Right cardiac atrium (tissue), 5 donors: ENCODE data around the gene TEC. TPM values are rescaled to one million over a fixed set of nuclear protein-coding genes. Genes with fewer than 3 reads are reported as not detected.
"Not testable (repeated sequence)": the region's sequence is repeated elsewhere in the genome, so short reads cannot be mapped to it uniquely, and the experiment has no call there.

ENCODE experiments used
- ATAC-seq, 2 donors: fragments of 200-7000 bp; cut with Tn5 transposase; one replicate each; pipeline versions ENCODE4 v1.8.0 to v1.9.1; 2020; ENCODE audit warnings: moderate library complexity in 2 of 2, mild to moderate bottlenecking in 1 of 2
- DNase-seq, 3 donors: peaks; one replicate each; pipeline ENCODE4 v3.0.0-alpha.2; 2020
- H3K27ac ChIP-seq: one replicate; pipeline ENCODE4 v1.5.1; 2013; ENCODE audit warnings: mild to moderate bottlenecking, low read length, control low read depth, moderate library complexity
- H3K27me3 ChIP-seq: one replicate; pipeline ENCODE4 v1.6.1; 2013; ENCODE audit not compliant: control insufficient read depth, insufficient read depth
- H3K4me1 ChIP-seq: one replicate; pipeline ENCODE4 v1.6.1; 2013; ENCODE audit warnings: low read length; ENCODE audit not compliant: control insufficient read depth, insufficient read depth
- H3K4me3 ChIP-seq: one replicate; pipeline ENCODE4 v1.5.1; 2013; ENCODE audit warnings: low read length, control low read depth
- H3K9me3 ChIP-seq: one replicate; pipeline ENCODE4 v1.6.1; 2013; ENCODE audit warnings: low read length; ENCODE audit not compliant: control insufficient read depth
- WGBS: extraction: QIAGEN DNeasy Blood & Tissue Kit; methylation state at CpG from one replicate; pipeline ENCODE4 v1.1.7; 2013; 5-methylcytosine and 5-hydroxymethylcytosine counted together
- intact Hi-C, 4 donors: fragments of 100-400 bp; cut with DNase I; formaldehyde crosslinking; loops; one replicate each; pipeline versions ENCODE4 v1.11.0 to v1.14.0; 2022 to 2023
- polyA plus RNA-seq: library from polyadenylated mRNA; stranded (reverse); fragments of 200-250 nt; gene quantifications from one replicate; pipeline ENCODE4 v1.2.3, GENCODE V29; 2013
- total RNA-seq, 4 donors: library from RNA; stranded (reverse); fragmentation: NEBNext Ultra II Directional; extraction: Animal tissue kit (Norgen Biotek cat#: 25700); gene quantifications; one replicate each; pipeline ENCODE4 v1.2.1, GENCODE V29; 2021
- donor health status: healthy with polysubstance abuse.
- donor health status: DM: no; HTN: yes; CAD: no.
- donor health status: DM: no; HTN: no; CAD: no.
- donor health status: DM: no; HTN: yes; CAD: no; lungs with severe emphysema.
- donor health status: DM: yes; HTN: yes; CAD: no.

Gene TEC
- total and polyA plus RNA-seq, 5 donors = 0.84 to 3.7 (median 1.9) TPM

DNA sequence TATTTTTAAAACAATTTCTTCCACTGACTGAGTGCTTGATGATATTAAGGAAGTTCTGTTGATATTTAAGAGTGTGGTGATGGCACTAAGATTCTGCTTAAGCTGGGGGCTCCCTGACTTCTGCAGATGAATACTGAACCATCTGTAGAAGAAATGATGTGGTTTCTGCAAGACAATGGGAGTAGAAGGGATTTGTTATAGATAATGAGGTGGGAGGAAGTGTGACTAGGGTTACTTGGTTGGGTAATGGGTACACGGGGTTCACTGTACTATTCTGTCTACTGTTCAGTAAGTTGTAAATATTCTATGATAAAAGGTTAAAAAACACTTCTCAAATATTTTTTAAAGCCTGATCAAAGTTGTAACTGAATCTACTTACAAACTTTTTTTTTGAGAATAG lies 74.7 kb downstream of the TEC start:
- WGBS = 50% methylated on average over 1 of the region's 1 CpG
- H3K4me1 ChIP-seq = no peaks in the 10 kb centered on the region
- DNase-seq (no peak), ATAC-seq (no peak)
- intact Hi-C loops = no loop called here
- H3K9me3 ChIP-seq = no peaks in the 10 kb centered on the region
- no peak overlapping the region for H3K27ac ChIP-seq
- H3K27me3 ChIP-seq = no peaks in the 10 kb centered on the region
- no peak overlapping the region for H3K4me3 ChIP-seq

DNA sequence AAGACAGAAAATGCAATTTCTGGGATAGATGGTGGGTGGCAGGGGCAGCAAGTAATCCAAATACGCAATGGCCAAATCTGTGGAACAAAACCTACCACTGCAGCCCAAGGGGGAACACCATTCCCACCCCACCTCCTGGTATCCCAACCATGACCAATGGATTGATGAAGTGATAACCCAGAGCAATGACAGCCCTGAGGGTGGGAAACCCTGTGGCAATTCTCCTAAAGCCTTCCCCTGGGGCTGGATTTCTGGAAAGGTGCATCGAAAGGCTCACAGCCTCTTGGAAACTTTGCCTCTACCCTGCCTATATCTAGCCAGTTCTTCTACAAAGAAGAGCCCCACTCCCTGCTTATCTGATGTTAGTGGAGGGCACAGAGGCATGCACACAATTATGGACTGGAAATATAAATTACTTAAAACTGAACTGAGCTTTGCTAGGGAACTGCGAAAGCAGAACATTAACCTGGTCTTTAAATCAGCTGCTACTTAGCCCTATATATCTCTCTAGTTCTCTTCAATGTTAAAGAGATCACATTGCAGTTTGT lies 75.6 kb downstream of the TEC start:
- Histone ChIP-seq H3K27ac (no peak overlapping the region), H3K4me1 (no peaks in the 10 kb centered on the region), H3K9me3 (no peaks in the 10 kb centered on the region), H3K4me3 (no peak overlapping the region), H3K27me3 (no peaks in the 10 kb centered on the region)
- ATAC-seq = no peak
- intact Hi-C loops = no loop called here
- DNase-seq = no peak
- 96% methylated on average over 3 of the region's 3 CpGs for WGBS

DNA sequence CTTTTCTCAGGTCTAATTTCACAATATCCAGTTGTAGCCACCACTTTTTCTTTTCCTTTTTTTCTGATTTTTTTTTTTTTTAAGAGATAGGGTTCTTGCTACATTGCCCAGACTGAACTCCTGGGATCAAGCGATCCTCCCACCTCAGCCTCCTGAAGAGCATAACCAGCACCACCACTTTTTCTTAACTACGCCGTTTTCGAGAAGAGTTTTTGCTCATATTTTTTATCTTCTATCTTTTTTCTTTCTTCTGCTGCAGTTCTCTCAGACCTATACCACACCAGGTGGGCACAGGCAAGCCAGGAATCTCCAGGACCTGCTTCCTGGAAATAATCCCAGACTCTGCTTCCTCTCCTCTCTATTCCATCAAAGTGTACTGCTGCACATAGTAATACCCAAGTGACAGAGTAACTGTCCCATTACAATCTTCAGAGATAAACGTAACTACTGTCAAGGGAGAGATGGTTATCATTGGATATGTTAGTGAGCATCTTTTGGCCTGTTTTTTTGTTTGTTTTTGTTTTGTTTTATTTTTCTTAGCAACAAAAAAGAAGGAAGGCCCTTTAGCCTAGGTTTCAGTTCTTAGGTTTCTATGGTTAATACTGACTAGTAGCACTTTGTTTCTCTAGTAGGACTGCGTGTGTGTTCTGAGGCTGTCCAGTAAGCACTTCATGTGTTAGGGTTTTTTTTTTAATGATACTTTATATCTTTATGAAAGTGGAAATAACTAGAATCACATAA lies 76.4 kb downstream of the TEC start:
- no peak for DNase-seq
- H3K4me3 ChIP-seq = no peak overlapping the region
- WGBS = 88% methylated on average over 6 of the region's 6 CpGs
- intact Hi-C loops = no loop called here
- ATAC-seq = no peak
- H3K27ac ChIP-seq = no peak overlapping the region
- H3K27me3 ChIP-seq = no peaks in the 10 kb centered on the region
- no peaks in the 10 kb centered on the region for H3K9me3 ChIP-seq
- no peaks in the 10 kb centered on the region for H3K4me1 ChIP-seq

- DNase-seq = no peak
- H3K4me1 ChIP-seq = no peaks in the 10 kb centered on the region
- WGBS = 92% methylated on average over 1 of the region's 1 CpG
- ATAC-seq = no peak
- no peaks in the 10 kb centered on the region for H3K9me3 ChIP-seq
- H3K27ac ChIP-seq = no peak overlapping the region
- intact Hi-C loops = no loop called here
- H3K27me3 ChIP-seq = no peaks in the 10 kb centered on the region
- no peak overlapping the region for H3K4me3 ChIP-seq
Measured at GRCh38 chr4:48191758-48192157, 77.9 kb downstream of the TEC start.

GRCh38 chr4:48190839-48191238 lies 78.8 kb downstream of the TEC start:
- intact Hi-C loops = no loop called here
- no peaks in the 10 kb centered on the region for H3K27me3 ChIP-seq
- DNase-seq = no peak
- no peaks in the 10 kb centered on the region for H3K9me3 ChIP-seq
- no peak overlapping the region for H3K27ac ChIP-seq
- H3K4me1 ChIP-seq = no peaks in the 10 kb centered on the region
- no peak overlapping the region for H3K4me3 ChIP-seq
- ATAC-seq = no peak

GRCh38 chr4:48189731-48190130 lies 79.9 kb downstream of the TEC start:
- intact Hi-C loops = no loop called here
- no peak for DNase-seq
- no peak for ATAC-seq
- Histone ChIP-seq H3K27ac (no peak overlapping the region), H3K27me3 (no peaks in the 10 kb centered on the region), H3K9me3 (no peaks in the 10 kb centered on the region), H3K4me3 (no peak overlapping the region), H3K4me1 (no peaks in the 10 kb centered on the region)
- whole genome bisulfite sequencing = 72% methylated on average over 2 of the region's 2 CpGs

DNA sequence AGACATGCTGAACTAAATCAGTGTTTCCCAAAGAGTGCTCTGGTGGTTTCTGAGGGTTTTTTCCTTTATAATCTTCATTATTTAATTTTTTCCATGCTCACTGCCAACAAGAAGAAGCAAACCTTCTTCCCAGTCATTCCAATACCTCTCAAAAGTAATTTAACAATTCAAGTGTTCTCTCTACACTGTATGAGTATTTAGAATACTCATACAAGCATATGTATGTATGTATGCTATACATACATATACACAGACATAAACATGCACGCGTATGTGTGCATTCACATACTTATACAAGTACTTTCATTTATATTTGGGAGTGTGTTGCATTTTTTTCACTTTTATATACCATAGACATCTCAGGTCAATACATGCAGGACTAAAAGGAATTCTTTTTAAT lies 81.2 kb downstream of the TEC start:
- Histone ChIP-seq H3K4me1 (no peaks in the 10 kb centered on the region), H3K27ac (no peak overlapping the region), H3K9me3 (no peaks in the 10 kb centered on the region), H3K27me3 (no peaks in the 10 kb centered on the region), H3K4me3 (no peak overlapping the region)
- ATAC-seq = no peak
- WGBS = 99% methylated on average over 2 of the region's 2 CpGs
- no peak for DNase-seq
- intact Hi-C loops = no loop called here

- Histone ChIP-seq H3K4me1 (peaks cover 2% of the 10 kb centered on the region), H3K4me3 (no peak overlapping the region), H3K9me3 (no peaks in the 10 kb centered on the region), H3K27ac (no peak overlapping the region), H3K27me3 (no peaks in the 10 kb centered on the region)
- intact Hi-C loops = no loop called here
- WGBS = 18% methylated on average over 2 of the region's 2 CpGs
- DNase-seq (no peak), ATAC-seq (peak; percentile 60 to 73)
Measured at GRCh38 chr4:48187813-48188212, 81.8 kb downstream of the TEC start.

DNA sequence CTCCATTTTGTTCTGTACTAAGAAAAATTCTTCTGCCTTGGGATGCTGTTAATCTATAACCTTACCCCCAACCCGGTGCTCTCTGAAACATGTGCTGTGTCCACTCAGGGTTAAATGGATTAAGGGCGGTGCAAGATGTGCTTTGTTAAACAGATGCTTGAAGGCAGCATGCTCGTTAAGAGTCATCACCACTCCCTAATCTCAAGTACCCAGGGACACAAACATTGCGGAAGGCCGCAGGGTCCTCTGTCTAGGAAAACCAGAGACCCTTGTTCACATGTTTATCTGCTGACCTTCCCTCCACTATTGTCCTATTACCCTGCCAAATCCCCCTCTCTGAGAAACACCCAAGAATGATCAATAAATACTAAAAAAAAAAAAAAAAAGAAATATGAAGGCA lies 82.6 kb downstream of the TEC start:
- H3K4me1 ChIP-seq, H3K9me3 ChIP-seq, H3K27me3 ChIP-seq, intact Hi-C loops, H3K4me3 ChIP-seq, DNase-seq, H3K27ac ChIP-seq, ATAC-seq: not testable (repeated sequence)
- 66% methylated on average over 4 of the region's 5 CpGs for whole genome bisulfite sequencing

DNA sequence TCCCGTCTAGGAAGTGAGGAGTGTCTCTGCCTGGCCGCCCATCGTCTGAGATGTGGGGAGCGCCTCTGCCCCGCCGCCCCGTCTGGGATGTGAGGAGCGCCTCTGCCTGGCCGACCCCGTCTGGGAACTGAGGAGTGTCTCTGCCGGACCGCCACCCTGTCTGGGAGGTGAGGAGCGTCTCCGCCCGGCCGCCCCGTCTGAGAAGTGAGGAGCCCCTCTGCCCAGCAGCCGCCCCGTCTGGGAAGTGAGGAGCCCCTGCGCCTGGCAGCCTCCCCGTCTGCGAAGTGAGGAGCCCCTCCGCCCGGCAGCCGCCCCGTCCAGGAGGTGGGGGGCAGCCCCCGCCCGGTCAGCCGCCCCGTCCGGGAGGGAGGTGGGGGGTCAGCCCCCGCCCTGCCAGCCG lies 83.2 kb downstream of the TEC start:
- peak in 1 of 3 donors; percentile 62 for DNase-seq
- H3K4me1 ChIP-seq, H3K4me3 ChIP-seq, H3K27ac ChIP-seq, H3K9me3 ChIP-seq, H3K27me3 ChIP-seq, ATAC-seq, intact Hi-C loops: not testable (repeated sequence)
- WGBS = 97% methylated on average over 33 of the region's 33 CpGs

GRCh38 chr4:48184882-48185281 lies 84.8 kb downstream of the TEC start:
- H3K9me3 ChIP-seq = no peaks in the 10 kb centered on the region
- H3K4me3 ChIP-seq = no peak overlapping the region
- no peak for ATAC-seq
- DNase-seq = no peak
- WGBS = 84% methylated on average over 3 of the region's 3 CpGs
- no peak overlapping the region for H3K27ac ChIP-seq
- H3K4me1 ChIP-seq = peaks cover 2% of the 10 kb centered on the region
- H3K27me3 ChIP-seq = no peaks in the 10 kb centered on the region
- intact Hi-C loops = no loop called here

- peaks cover 2% of the 10 kb centered on the region for H3K4me1 ChIP-seq
- no peak overlapping the region for H3K27ac ChIP-seq
- H3K27me3 ChIP-seq = no peaks in the 10 kb centered on the region
- no peak for DNase-seq
- ATAC-seq = no peak
- H3K9me3 ChIP-seq = no peaks in the 10 kb centered on the region
- H3K4me3 ChIP-seq = no peak overlapping the region
- intact Hi-C loops = no loop called here
Measured at GRCh38 chr4:48180234-48180633, 89.4 kb downstream of the TEC start.
